HG02943 (cell line): ENCODE results near the gene GGPS1.
"Not testable (repeated sequence)": the region's sequence is repeated elsewhere in the genome, so short reads cannot be mapped to it uniquely, and the experiment has no call there.

Source experiments
- ATAC-seq: cut with Tn5 transposase; IDR thresholded peaks from one replicate; pipeline ENCODE4 v1.9.1; 2021; ENCODE audit warnings: mild to moderate bottlenecking, low read depth, moderate library complexity; ENCODE audit not compliant: unreplicated experiment

Gene GGPS1

DNA sequence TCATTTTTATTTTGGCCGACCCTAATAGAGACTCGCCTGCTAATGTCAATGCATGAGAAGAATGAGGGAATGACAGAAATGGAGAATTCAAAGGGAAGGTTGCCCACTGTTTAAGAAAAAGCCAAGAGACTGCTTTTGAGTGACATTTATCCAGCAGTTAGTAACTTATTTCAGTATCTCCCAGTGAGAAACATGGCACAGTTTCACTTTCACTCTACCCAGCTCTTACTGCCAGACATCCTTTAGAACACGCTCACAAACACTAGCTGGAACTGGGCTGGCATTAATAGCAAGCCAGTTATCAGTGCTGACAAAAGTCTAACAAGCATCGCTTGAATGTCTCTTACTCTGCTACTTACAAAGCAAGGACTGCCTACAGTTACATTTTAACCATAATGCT lies 8.5 kb downstream of the GGPS1 start:
- no peak for ATAC-seq

DNA sequence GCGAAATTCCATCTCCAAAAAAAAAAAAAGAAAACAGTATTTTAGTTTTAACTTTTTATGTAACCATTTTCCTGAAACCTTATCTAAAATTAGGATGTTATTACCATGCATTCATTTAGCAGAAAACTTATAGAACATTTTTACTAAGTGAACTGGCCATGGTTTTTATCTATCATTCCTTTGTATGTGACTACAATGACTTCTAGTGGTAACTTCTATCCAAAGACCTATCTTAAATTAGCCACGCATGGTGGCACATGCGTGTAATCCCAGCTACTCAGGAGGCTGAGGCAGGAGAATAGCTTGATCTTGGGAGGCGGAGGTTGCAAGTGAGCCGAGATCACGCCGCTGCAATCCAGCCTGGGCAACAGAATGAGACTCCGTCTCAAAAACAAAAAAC lies 11.4 kb downstream of the GGPS1 start:
- no peak for ATAC-seq

DNA sequence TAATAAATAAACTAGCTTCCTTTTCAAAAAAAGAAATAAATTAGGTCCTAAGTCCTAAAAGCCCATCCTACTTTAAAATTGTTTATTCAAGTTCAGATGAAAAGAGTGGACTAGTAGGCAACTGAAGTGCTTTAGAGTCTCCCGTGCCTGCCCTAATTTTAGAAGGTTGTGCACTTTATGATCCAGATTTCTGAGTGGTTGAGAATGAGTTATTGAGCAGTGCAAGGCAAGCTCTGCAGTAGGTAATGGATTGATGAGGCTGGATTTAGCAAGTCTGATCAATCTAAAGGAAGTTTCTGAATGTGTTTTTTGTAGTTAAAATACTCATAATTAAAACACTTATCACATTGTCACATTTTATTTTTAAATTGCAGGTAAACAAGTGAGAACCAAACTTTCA lies 13.0 kb downstream of the GGPS1 start:
- ATAC-seq: no peak

DNA sequence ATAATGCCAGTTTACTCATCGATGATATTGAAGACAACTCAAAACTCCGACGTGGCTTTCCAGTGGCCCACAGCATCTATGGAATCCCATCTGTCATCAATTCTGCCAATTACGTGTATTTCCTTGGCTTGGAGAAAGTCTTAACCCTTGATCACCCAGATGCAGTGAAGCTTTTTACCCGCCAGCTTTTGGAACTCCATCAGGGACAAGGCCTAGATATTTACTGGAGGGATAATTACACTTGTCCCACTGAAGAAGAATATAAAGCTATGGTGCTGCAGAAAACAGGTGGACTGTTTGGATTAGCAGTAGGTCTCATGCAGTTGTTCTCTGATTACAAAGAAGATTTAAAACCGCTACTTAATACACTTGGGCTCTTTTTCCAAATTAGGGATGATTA lies 13.7 kb downstream of the GGPS1 start:
- ATAC-seq: no peak

DNA sequence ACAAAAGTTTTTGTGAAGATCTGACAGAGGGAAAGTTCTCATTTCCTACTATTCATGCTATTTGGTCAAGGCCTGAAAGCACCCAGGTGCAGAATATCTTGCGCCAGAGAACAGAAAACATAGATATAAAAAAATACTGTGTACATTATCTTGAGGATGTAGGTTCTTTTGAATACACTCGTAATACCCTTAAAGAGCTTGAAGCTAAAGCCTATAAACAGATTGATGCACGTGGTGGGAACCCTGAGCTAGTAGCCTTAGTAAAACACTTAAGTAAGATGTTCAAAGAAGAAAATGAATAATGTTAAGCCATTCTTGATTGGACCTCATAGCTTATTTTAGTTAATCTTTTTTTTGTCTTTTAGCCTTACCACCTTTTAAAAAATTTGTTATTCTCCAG lies 14.1 kb downstream of the GGPS1 start:
- no peak for ATAC-seq

DNA sequence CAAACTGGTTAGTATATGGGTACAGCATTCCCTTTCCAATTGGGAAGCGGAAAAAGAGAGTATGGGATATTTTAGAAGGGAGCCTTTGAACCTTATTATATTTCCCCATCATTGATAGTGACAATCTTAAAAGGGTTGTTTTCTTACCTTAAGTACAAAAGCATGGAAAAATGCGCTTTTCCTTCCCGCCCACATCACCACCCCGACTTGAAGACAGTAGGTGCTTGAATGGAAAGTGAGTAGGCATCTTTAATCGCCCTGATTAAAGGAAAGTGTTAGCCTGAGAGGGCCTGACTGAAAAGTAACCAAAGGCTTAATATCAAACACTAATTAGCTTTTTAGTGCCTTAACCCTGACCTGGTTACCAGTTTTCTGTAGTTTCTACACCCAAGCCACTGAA lies 15.4 kb downstream of the GGPS1 start:
- ATAC-seq: no peak

DNA sequence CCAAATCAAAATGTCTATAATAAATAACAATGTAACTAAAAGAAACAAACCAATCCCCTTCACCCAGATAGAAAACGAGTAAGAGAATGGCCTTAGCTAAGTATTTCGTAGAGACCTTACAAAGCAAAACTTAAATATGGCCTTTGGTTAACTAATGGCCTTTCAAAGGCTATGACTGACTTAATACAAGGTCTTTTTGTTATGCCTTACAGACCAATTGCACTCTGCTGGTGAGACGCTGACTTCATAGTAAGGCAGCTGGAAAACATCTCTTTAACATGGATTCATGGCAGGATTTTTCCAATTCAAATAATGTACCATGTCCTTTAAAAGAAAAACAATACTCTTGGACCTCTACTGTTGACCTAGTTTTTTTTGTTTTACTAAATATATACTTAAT lies 23.1 kb downstream of the GGPS1 start:
- no peak for ATAC-seq

DNA sequence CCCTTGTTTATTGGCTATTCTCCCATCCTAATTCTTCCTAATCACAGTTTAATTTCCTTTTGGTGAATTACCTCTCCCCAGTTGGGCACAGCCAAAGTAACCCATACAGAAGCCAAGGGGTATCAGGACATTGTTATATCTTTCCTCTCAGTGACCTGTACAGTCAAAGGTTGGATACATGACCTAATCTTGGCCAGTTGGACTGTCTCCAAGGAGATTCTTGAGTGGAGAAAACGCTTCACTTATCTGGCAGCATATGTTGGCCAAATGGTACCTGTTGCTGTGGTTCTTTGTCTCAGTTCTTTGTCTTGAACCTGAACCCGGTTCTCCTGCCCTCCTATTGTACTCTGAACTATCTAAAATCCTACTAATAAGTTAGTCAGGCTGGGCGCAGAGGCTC lies 23.5 kb downstream of the GGPS1 start:
- no peak for ATAC-seq

DNA sequence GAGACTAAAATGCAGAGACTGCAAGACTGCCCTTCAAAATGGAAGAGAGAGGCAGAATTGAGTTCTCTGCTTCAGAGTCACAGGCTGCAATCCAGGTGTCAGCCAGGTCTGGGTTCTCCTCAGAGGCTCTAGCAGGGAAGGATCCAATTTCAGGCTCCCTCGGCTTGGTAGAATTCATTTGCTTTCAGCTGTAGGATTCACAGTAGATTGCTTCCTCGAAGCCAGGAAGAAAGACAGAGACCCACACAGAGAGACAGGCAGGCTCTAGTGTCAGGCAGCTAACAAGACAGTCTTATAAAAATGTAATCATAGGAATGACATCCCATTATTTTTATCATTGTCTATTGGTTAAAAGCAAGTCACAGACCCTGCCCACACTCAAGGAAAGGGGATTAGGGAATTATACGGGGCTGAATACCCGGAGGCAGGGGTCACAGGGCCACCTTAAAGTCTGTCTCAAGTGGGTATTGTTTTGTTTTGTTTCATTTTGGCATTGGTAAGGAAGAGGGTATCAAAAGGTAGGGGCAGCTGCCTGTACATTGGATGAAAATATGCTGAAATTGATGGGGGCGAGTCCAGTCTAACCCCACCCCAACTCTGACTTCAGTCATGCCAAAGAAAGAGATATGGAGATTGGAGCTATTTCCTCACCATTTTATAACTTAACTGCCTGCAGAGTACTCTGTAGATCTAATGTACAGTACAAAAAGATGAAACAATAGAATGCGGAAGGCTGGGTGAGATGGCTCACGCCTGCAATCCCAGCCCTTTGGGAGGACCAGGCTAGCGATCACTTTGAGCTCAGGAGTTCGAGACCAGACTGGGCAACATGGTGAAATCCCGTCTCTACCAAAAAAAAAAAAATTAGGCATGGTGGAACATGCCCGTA lies 29.4 kb downstream of the GGPS1 start:
- no peak for ATAC-seq

DNA sequence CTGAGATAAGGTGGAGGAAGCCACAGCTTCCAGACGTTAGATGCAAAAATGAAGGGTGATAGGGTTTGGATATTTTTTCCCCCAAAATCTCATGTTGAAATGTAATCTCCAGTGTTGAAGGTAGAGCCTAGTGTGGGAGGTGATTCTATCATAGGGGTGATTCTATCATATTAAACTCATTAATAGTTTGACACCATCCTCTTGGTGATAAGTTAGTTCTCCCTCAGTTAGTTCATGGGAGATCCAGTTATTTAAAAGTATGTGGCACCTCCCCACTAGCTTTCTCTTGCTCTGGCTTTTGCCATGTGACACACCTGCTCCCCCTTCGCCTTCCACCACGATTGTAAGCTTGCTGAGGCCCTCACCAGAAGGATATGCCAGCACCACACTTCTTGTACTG lies 30.5 kb downstream of the GGPS1 start:
- no peak for ATAC-seq

DNA sequence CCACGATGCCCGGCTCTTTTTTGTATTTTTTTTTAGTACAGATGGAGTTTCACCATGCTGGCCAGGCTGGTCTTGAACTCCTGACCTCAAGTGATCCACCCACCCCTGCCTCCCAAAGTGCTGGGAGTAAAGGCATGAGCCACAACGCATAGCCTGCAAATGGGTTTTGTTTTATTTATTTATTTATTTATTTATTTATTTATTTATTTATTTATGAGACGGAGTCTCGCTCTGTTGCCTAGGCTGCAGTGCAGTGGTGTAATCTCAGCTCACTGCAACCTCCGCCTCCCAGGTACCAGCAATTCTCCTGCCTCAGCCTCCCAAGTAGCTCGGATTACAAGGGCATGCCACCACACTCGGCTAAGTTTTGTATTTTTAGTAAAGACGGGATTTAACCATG lies 35.8 kb downstream of the GGPS1 start:
- ATAC-seq: not testable (repeated sequence)

DNA sequence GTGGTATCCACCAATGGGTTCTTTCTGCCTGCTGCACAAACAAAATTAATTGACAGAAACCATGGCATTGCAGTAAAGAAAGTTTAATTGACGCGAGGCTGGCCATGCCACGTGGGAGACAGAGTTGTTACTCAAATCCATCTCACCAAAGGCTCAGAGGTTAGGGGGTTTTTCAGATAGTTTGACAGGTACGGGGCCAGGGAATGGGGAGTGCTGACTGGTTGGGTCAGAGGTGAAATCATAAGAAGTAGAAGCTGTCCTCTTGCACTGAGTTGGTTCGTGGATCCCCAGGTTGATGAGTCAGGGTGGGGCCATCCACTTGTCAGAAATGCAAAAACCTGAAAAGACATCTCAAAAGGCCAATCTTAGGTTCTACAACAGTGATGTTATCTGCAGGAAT lies 37.9 kb downstream of the GGPS1 start:
- no peak for ATAC-seq

DNA sequence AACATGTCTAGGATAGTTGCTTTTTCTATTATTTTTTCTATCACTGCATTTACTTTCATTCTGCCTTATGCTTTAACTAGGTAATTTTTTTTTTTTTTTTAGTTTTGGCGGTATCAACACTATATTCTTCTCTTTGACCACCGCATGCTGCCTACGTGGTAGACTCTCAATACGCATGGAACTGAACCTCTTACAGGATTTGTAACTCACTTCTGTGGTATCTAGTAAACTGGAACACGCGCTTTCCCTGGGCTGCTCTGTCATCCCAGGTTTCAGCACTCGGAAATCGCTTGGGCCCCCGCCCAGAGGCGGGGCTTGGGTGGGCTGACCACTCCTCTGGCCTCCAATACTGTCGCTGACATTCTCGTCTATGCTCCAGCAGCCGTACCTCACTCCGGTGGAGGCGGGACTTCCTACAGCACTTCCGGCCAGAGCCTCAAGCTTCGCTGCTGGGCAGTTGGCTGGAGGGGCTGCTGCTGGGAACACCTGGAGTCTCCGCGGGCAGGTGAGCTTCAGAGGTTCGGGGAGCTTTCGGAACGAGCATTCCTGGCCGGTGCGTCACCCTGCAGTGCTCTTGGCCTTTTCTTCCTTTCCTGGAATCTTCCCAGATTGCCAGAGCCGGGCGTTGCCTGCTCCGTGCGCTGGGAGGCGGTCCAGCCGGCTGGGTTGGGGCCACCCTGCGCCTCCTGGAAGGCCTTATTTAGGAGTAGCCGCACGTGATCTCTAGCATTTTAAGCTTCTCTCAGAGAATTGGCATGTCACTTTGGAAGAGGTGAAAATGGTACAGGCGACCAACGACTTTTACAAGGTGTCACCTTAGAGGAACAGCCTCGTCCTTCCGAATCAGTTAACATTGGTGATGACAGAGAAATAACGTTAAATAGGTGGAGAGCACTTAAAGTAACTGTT lies 38.9 kb downstream of the GGPS1 start, which contains the start of gene TBCE:
Gene TBCE, plus strand, starts transcription at position 428 of the 909 bp plus-strand sequence. CDS start 12,623 bp downstream, outside the sequence.
- ATAC-seq: peak; percentile 100

DNA sequence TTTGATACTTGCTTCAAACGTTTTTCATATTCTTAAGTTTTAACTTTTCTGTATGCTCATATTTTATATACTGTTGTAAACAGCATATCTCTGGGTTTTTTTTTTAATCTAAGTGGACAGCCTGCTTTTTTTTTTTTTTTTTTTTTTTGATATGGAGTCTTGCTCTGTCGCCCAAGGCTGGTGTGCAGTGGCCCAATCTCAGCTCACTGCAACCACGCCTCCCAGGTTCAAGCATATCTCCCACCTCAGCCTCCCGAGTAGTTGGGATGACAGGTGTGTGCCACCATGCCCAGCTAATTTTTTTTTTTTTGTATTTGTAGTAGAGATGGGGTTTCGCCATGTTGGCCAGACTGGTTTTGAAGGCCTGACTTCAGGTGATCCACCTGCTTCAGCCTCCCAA lies 40.1 kb downstream of the GGPS1 start:
- ATAC-seq: no peak

DNA sequence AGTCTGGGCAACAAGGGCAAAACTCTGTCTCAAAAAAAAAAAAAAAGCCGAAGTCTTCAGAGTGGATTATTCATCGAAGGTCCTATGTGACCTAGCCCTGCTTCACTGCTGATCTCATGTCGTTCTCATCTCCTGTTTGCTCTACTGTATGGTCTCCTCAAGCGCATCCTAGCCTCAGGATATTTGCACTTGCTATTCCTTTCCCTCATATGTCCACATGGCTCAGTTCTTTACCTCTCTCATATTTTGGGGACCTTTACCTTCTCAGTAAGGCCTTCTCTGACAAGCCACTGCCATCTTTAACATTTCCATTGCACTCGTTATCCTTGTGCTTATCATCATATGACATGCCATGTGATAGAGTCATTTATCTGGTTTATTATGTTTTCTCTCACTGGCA lies 41.4 kb downstream of the GGPS1 start:
- ATAC-seq: no peak

DNA sequence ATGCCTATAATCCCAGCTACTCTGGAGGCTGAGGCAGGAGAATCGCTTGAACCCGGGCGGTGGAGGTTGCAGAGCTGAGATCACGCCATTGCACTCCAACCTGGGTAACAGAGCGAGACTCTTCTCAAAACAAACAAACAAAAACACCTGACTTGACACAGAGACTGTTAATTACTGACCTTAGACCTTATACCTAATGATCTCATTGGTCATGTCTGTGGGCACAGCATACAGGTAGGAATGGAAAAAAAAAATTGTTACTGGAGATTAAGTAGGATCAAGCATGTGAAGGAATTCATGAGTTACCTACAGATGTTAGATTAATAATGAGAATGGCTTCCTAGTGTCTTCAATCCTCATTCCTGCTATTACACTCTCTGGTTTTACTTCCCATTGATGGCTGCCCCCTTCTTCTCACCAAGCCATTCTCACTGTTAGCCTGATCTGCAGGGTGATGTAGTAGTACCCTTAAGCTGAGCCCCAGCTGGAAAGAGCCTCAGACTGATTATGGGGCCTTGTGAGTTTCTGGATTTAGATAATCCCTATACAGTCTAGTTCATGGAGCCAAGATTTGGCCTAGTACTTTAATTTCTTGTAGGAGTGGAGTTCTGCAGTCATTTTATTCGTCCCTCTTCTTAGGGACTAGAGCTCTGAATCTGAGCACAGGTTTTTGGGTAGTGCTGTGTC lies 47.7 kb downstream of the GGPS1 start:
- no peak for ATAC-seq

DNA sequence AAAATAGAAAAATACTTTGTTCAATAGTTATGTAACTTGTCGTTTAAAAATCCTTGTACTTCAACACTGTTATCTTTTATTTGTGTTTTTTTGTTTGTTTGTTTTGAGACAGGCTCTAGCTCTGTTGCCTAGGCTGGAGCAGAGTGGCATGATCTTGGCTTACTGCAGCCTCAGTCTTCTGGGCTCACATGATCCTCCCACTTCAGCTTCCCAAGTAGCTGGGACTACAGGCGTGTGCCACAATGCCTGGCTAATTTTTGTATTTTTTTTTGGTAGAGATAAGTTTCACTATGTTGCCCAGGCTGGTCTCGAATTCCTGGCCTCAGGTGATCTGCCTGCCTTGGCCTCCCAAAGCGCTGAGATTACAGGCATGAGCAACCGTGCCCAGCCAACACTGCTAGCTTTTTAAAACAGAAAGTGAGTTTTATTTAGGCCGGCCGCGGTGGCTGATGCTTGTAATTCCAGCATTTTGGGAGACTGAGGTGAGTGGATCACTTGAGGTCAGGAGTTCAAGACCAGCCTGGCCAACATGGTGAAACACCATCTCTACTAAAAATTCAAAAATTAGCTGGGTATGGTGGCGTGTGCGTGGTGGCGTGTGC lies 49.9 kb downstream of the GGPS1 start:
- not testable (repeated sequence) for ATAC-seq

DNA sequence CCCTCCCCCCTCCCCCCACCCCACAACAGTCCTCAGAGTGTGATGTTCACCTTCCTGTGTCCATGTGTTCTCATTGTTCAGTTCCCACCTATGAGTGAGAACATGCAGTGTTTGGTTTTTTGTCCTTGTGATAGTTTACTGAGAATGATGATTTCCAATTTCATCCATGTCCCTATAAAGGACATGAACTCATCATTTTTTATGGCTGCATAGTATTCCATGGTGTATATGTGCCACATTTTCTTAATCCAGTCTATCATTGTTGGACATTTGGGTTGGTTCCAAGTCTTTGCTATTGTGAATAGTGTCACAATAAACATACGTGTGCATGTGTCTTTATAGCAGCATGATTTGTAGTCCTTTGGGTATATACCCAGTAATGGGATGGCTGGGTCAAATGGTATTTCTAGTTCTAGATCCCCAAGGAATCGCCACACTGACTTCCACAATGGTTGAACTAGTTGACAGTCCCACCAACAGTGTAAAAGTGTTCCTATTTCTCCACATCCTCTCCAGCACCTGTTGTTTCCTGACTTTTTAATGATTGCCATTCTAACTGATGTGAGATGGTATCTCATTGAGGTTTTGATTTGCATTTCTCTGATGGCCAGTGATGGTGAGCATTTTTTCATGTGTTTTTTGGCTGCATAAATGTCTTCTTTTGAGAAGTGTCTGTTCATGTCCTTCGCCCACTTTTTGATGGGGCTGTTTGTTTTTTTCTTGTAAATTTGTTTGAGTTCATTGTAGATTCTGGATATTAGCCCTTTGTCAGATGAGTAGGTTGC lies 53.8 kb downstream of the GGPS1 start:
- not testable (repeated sequence) for ATAC-seq

DNA sequence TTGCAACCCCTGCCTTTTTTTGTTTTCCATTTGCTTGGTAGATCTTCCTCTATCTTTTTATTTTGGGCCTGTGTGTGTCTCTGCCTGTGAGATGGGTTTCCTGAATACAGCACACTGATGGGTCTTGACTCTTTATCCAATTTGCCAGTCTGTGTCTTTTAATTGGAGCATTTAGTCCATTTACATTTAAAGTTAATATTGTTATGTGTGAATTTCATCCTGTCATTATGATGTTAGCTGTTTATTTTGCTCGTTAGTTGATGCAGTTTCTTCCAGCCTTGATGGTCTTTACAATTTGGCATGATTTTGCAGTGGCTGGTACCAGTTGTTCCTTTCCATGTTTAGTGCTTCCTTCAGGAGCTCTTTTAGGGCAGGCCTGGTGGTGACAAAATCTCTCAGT lies 57.3 kb downstream of the GGPS1 start:
- not testable (repeated sequence) for ATAC-seq

DNA sequence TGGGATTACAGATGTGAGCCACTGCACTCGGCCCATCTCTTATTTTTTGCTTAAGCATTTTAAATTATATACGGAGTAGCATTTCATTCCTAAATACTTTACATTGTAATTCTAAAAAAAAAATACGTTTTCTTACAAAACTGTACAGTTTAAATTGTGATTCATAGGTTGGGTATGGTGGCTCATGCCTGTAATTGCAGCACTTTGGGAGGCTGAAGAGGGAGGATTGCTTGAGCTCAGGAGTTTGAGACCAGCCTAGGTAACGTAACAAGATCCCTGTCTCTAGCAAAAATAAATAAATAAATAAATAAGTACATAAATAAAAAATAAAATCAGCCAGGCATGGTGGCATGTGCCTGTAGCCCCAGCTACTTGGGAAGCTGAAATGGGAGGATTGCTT lies 63.5 kb downstream of the GGPS1 start:
- no peak for ATAC-seq
